SK-N-SH treated with all-trans-retinoic acid at 6 μM for 48 hours (cell line): Measurements from ENCODE around the gene PKLR.

ENCODE experiments used
- ATAC-seq: fragments of 200-7000 bp; cut with Tn5 transposase; 3 replicates; pipeline ENCODE4 v1.9.1; 2020; ENCODE audit warnings: mild to moderate bottlenecking, moderate library complexity
- ARNTL ChIP-seq: fragments of 450-650 bp; formaldehyde crosslinking; IDR thresholded peaks from 2 replicates; pipeline ENCODE4 v1.5.0; 2020; ENCODE audit warnings: low read depth, mild to moderate bottlenecking, moderate library complexity, borderline replicate concordance
- BACH2 ChIP-seq: fragments of 250-450 bp; sonication (Bioruptor Pico); IDR thresholded peaks from 2 replicates; pipeline ENCODE4 v1.9.0; 2021; ENCODE audit warnings: mild to moderate bottlenecking, borderline replicate concordance
- CSDC2 ChIP-seq: fragments of 250-450 bp; sonication (Bioruptor Pico); IDR thresholded peaks from 2 replicates; pipeline ENCODE4 v1.5.0; 2020; ENCODE audit warnings: mild to moderate bottlenecking, moderate library complexity
- ESRRG ChIP-seq: fragments of 250-450 bp; sonication (Bioruptor Pico); IDR thresholded peaks from 2 replicates; pipeline ENCODE4 v1.6.1; 2021; ENCODE audit warnings: mild to moderate bottlenecking
- GLIS3 ChIP-seq: fragments of 250-450 bp; sonication (Bioruptor Pico); IDR thresholded peaks from 2 replicates; pipeline ENCODE4 v1.5.0; 2020; ENCODE audit warnings: mild to moderate bottlenecking, moderate library complexity
- ISL1 ChIP-seq: fragments of 250-450 bp; sonication (Bioruptor Pico); IDR thresholded peaks from 2 replicates; pipeline ENCODE4 v2.1.2; 2022; ENCODE audit warnings: mild to moderate bottlenecking, moderate library complexity
- OSR1 ChIP-seq: fragments of 250-450 bp; sonication (Bioruptor Pico); IDR thresholded peaks from 2 replicates; pipeline ENCODE4 v1.8.0; 2022; ENCODE audit warnings: moderate library complexity, mild to moderate bottlenecking, inconsistent platforms
- PPARA ChIP-seq: fragments of 250-450 bp; sonication (Bioruptor Pico); IDR thresholded peaks from 2 replicates; pipeline ENCODE4 v1.5.0; 2020; ENCODE audit warnings: mild to moderate bottlenecking, borderline replicate concordance
- RARB ChIP-seq: fragments of 250-450 bp; sonication (Bioruptor Pico); IDR thresholded peaks from 2 replicates; pipeline ENCODE4 v1.8.0; 2021; ENCODE audit warnings: mild to moderate bottlenecking, moderate library complexity
- SNAI2 ChIP-seq: fragments of 250-450 bp; sonication (Bioruptor Pico); IDR thresholded peaks from 2 replicates; pipeline ENCODE4 v1.5.0; 2020; ENCODE audit warnings: mild to moderate bottlenecking, moderate library complexity
- TCF4 ChIP-seq: fragments of 250-450 bp; sonication (Bioruptor Pico); IDR thresholded peaks from 2 replicates; pipeline ENCODE4 v1.8.0; 2021; ENCODE audit warnings: mild to moderate bottlenecking, moderate library complexity, borderline replicate concordance
- TOX ChIP-seq: fragments of 250-450 bp; sonication (Bioruptor Pico); IDR thresholded peaks from 2 replicates; pipeline ENCODE4 v1.8.0; 2021; ENCODE audit warnings: mild to moderate bottlenecking, moderate library complexity, borderline replicate concordance
- TSHZ2 ChIP-seq: fragments of 250-450 bp; sonication (Bioruptor Pico); IDR thresholded peaks from 2 replicates; pipeline ENCODE4 v1.5.0; 2020; ENCODE audit warnings: mild to moderate bottlenecking, moderate library complexity
- ZC3H10 ChIP-seq: fragments of 250-450 bp; sonication (Bioruptor Pico); IDR thresholded peaks from 2 replicates; pipeline ENCODE4 v1.5.1; 2021; ENCODE audit warnings: mild to moderate bottlenecking, moderate library complexity
- ZFP3 ChIP-seq: fragments of 250-450 bp; sonication (Bioruptor Pico); IDR thresholded peaks from 2 replicates; pipeline ENCODE4 v1.5.0; 2020; ENCODE audit warnings: mild to moderate bottlenecking, moderate library complexity
- ZFP30 ChIP-seq: fragments of 450-650 bp; formaldehyde crosslinking; IDR thresholded peaks from 2 replicates; pipeline ENCODE4 v1.5.0; 2022; ENCODE audit warnings: mild to moderate bottlenecking, moderate library complexity
- ZNF565 ChIP-seq: fragments of 450-650 bp; formaldehyde crosslinking; conservative IDR thresholded peaks from 2 replicates; pipeline ENCODE4 v1.5.0; 2020; ENCODE audit warnings: low read depth, mild to moderate bottlenecking, moderate library complexity
- ZNF70 ChIP-seq: fragments of 450-650 bp; formaldehyde crosslinking; IDR thresholded peaks from 2 replicates; pipeline ENCODE4 v1.5.0; 2020; ENCODE audit warnings: mild to moderate bottlenecking, moderate library complexity
- ZNF8 ChIP-seq: fragments of 450-650 bp; formaldehyde crosslinking; IDR thresholded peaks from 2 replicates; pipeline ENCODE4 v1.5.0; 2020; ENCODE audit warnings: mild to moderate bottlenecking, moderate library complexity
- TF ChIP-seq, protein P1 (sequence below): fragments of 250-450 bp; sonication (Bioruptor Pico); IDR thresholded peaks from 2 replicates; pipeline ENCODE4 v1.8.0; 2020; ENCODE audit warnings: mild to moderate bottlenecking, moderate library complexity, borderline replicate concordance
- TF ChIP-seq, protein P2 (sequence below): fragments of 250-450 bp; sonication (Bioruptor Pico); IDR thresholded peaks from 2 replicates; pipeline ENCODE4 v1.5.1; 2020; ENCODE audit warnings: low read depth, mild to moderate bottlenecking, moderate library complexity
- TF ChIP-seq, protein P3 (sequence below): fragments of 250-450 bp; sonication (Bioruptor Pico); IDR thresholded peaks from 2 replicates; pipeline ENCODE4 v1.5.1; 2021; ENCODE audit warnings: mild to moderate bottlenecking, moderate library complexity

PKLR gene

DNA sequence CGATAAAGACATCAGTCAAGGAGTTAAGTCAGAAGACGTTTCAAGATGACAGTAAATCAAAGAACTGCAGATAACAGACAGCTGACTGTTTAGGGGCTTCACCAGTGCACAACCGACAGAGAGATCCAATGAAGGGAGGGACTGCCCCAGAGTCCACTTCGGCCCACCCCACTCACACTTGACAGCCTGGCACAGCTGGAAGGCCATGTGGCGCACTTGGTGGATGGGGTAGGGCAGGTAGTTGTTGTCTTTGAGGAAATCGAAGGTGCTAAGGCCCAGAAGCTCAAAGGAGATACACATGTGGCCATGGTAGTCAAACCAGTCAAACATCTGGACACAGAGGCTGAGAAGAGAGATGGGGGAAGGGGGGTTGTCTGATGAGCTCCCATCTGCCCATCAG lies 34.7 kb downstream of the PKLR start:
- ATAC-seq: no peak
- TF ChIP-seq RARB (no peak), ZNF8 (CRISPR knock-in tag) (no peak), TCF4 (CRISPR knock-in tag) (no peak)
- TF ChIP-seq, protein P1, sequence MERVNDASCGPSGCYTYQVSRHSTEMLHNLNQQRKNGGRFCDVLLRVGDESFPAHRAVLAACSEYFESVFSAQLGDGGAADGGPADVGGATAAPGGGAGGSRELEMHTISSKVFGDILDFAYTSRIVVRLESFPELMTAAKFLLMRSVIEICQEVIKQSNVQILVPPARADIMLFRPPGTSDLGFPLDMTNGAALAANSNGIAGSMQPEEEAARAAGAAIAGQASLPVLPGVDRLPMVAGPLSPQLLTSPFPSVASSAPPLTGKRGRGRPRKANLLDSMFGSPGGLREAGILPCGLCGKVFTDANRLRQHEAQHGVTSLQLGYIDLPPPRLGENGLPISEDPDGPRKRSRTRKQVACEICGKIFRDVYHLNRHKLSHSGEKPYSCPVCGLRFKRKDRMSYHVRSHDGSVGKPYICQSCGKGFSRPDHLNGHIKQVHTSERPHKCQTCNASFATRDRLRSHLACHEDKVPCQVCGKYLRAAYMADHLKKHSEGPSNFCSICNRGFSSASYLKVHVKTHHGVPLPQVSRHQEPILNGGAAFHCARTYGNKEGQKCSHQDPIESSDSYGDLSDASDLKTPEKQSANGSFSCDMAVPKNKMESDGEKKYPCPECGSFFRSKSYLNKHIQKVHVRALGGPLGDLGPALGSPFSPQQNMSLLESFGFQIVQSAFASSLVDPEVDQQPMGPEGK (CRISPR knock-in tag): no peak

DNA sequence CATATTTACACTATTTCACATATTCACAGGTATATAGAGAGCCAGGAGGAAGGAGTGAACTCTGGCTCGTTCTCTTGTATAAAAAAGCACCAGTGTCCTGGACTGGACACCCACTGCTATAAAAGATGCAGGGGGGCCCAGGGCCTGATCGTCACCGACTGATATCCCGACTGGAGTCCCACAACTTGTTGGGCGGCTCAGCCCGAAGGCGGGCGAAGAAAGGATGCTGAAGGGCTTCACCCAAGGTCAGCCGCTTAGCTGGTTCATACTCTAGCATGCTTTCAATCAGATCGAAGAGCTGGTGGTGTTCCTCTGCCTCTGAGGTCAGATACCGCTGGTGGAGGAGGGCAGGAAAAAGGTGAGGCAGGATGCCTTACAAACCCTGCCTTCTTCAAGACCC lies 38.2 kb downstream of the PKLR start:
- no peak for ATAC-seq
- TF ChIP-seq OSR1 (CRISPR knock-in tag): no peak
- no peak for TF ChIP-seq CSDC2 (CRISPR knock-in tag)
- no peak for TF ChIP-seq ZNF8 (CRISPR knock-in tag)
- no peak for TF ChIP-seq TSHZ2 (CRISPR knock-in tag)
- no peak for TF ChIP-seq TOX (CRISPR knock-in tag)
- TF ChIP-seq ZNF565 (CRISPR knock-in tag): no peak
- TF ChIP-seq SNAI2 (CRISPR knock-in tag): no peak
- no peak for TF ChIP-seq ZFP3 (CRISPR knock-in tag)
- no peak for TF ChIP-seq GLIS3
- TF ChIP-seq ISL1: no peak
- TF ChIP-seq, protein P2, sequence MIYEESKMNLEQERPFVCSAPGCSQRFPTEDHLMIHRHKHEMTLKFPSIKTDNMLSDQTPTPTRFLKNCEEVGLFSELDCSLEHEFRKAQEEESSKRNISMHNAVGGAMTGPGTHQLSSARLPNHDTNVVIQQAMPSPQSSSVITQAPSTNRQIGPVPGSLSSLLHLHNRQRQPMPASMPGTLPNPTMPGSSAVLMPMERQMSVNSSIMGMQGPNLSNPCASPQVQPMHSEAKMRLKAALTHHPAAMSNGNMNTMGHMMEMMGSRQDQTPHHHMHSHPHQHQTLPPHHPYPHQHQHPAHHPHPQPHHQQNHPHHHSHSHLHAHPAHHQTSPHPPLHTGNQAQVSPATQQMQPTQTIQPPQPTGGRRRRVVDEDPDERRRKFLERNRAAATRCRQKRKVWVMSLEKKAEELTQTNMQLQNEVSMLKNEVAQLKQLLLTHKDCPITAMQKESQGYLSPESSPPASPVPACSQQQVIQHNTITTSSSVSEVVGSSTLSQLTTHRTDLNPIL (CRISPR knock-in tag): no peak
- TF ChIP-seq ARNTL: no peak
- TF ChIP-seq PPARA (CRISPR knock-in tag): no peak
- no peak for TF ChIP-seq BACH2 (CRISPR knock-in tag)
- TF ChIP-seq ESRRG (CRISPR knock-in tag): no peak
- no peak for TF ChIP-seq ZC3H10 (CRISPR knock-in tag)
- TF ChIP-seq, protein P3, sequence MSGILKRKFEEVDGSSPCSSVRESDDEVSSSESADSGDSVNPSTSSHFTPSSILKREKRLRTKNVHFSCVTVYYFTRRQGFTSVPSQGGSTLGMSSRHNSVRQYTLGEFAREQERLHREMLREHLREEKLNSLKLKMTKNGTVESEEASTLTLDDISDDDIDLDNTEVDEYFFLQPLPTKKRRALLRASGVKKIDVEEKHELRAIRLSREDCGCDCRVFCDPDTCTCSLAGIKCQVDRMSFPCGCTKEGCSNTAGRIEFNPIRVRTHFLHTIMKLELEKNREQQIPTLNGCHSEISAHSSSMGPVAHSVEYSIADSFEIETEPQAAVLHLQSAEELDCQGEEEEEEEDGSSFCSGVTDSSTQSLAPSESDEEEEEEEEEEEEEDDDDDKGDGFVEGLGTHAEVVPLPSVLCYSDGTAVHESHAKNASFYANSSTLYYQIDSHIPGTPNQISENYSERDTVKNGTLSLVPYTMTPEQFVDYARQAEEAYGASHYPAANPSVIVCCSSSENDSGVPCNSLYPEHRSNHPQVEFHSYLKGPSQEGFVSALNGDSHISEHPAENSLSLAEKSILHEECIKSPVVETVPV (CRISPR knock-in tag): no peak
- TF ChIP-seq RARB: no peak

DNA sequence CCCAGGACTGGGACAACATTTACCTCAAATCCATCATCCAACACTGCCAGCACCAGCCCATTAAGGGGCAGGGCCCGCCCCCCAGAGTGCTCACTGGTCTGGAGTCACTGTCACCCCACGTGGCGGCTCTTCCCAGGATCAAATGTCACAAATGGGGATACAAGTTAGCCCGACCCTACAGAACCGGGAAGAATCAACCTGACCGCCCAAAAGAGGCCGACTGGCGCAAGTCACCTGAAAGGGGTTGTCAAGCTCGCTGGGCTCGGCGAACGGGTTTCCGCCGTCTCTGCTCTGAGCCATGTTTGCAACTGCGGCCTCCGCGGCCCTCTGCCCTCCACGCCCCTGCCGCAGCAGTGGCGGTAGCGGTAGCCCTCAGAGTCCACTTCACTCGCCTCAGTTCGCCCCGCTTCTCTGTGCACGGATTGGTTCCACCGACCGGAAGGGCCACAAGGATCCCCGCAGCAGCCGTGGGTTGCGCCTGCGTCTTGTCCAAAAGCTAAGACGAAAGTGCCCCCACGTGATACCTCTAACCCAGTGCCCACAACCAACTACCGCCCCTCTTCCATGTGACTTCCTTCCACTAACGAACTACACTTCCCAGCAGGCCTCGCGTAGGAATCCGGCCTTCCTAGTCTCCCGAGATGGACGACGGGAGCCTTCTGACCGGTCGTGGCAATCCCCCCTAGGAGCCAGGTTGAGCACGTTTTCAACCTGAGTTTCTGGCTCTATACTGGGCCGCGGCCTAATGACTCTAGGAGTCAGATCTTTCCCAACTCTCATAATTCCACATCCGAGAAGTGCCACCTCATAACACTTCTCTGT lies 39.2 kb downstream of the PKLR start, which contains the start of gene SCAMP3:
TSS of gene SCAMP3 (minus strand) at position 509 of the 822 bp plus-strand sequence. CDS start at position 300, 209 bp downstream.
- peak; percentile 96 for ATAC-seq
- no peak for TF ChIP-seq ZNF8 (CRISPR knock-in tag)
- TF ChIP-seq RARB: peak; percentile 71; the same call in 1 of the 2 replicates
- TF ChIP-seq ZNF70 (CRISPR knock-in tag): no peak
- TF ChIP-seq TCF4 (CRISPR knock-in tag): no peak
- TF ChIP-seq ESRRG (CRISPR knock-in tag): peak; percentile 71
- TF ChIP-seq, protein P1 (CRISPR knock-in tag): 0 out of 2 replicates have a peak, but pooled peaks have one; percentile 24
- peak; percentile 59 for TF ChIP-seq GLIS3
- no peak for TF ChIP-seq BACH2 (CRISPR knock-in tag)
- TF ChIP-seq TSHZ2 (CRISPR knock-in tag): no peak
- TF ChIP-seq ZC3H10 (CRISPR knock-in tag): peak; percentile 78
- TF ChIP-seq SNAI2 (CRISPR knock-in tag): no peak
- TF ChIP-seq ZFP30 (CRISPR knock-in tag): no peak; the same call in 1 of the 2 replicates
- TF ChIP-seq, protein P3 (CRISPR knock-in tag): peak; percentile 34; the same call in 1 of the 2 replicates
- peak; percentile 73 for TF ChIP-seq TOX (CRISPR knock-in tag)
- TF ChIP-seq ARNTL: no peak
- TF ChIP-seq OSR1 (CRISPR knock-in tag): no peak
- no peak for TF ChIP-seq ZNF565 (CRISPR knock-in tag)
